GM18868 (cell line): Measurements from ENCODE around the gene CREBRF.
"Not testable (repeated sequence)": the region's sequence is repeated elsewhere in the genome, so short reads cannot be mapped to it uniquely, and the experiment has no call there.

Experiments used
- ATAC-seq: cut with Tn5 transposase; IDR thresholded peaks from one replicate; pipeline ENCODE4 v1.9.1; 2021; ENCODE audit warnings: mild to moderate bottlenecking, moderate library complexity; ENCODE audit not compliant: unreplicated experiment

CREBRF gene

GRCh38 chr5:173152547-173152946 is 96.4 kb downstream of the CREBRF start:
- ATAC-seq, result no peak

- no peak for ATAC-seq
Measured at GRCh38 chr5:173153842-173154241, 97.7 kb downstream of the CREBRF start.

GRCh38 chr5:173154619-173155018 is 98.5 kb downstream of the CREBRF start:
- not testable (repeated sequence) for ATAC-seq

GRCh38 chr5:173155912-173156311 is 99.8 kb downstream of the CREBRF start:
- ATAC-seq, result no peak

GRCh38 chr5:173158366-173158765 is 102.2 kb downstream of the CREBRF start:
- no peak for ATAC-seq

- no peak for ATAC-seq
Measured at GRCh38 chr5:173159256-173159655, 103.1 kb downstream of the CREBRF start.

GRCh38 chr5:173161148-173161547 is 105.0 kb downstream of the CREBRF start:
- no peak for ATAC-seq

- ATAC-seq, result no peak
Measured at GRCh38 chr5:173163219-173163618, 107.1 kb downstream of the CREBRF start.

GRCh38 chr5:173165177-173166016 is 109.2 kb downstream of the CREBRF start:
- no peak for ATAC-seq

- no peak for ATAC-seq
Measured at GRCh38 chr5:173172166-173172565, 116.0 kb downstream of the CREBRF start.

GRCh38 chr5:173175523-173175922 is 119.4 kb downstream of the CREBRF start:
- ATAC-seq, result no peak

- no peak for ATAC-seq
Measured at GRCh38 chr5:173178369-173178910, 122.3 kb downstream of the CREBRF start.

- ATAC-seq, result no peak
Measured at GRCh38 chr5:173180331-173180730, 124.2 kb downstream of the CREBRF start.

GRCh38 chr5:173187054-173187743 is 131.0 kb downstream of the CREBRF start:
- ATAC-seq, result no peak

GRCh38 chr5:173188280-173188679 is 132.1 kb downstream of the CREBRF start:
- ATAC-seq, result no peak
